ENCODE data around the gene ZDHHC20. TPM values are rescaled to one million over a fixed set of nuclear protein-coding genes. Genes with fewer than 3 reads are reported as not detected.

Gene ZDHHC20
- total RNA-seq, 1 donor from 2014 or later = 61.0 TPM

DNA sequence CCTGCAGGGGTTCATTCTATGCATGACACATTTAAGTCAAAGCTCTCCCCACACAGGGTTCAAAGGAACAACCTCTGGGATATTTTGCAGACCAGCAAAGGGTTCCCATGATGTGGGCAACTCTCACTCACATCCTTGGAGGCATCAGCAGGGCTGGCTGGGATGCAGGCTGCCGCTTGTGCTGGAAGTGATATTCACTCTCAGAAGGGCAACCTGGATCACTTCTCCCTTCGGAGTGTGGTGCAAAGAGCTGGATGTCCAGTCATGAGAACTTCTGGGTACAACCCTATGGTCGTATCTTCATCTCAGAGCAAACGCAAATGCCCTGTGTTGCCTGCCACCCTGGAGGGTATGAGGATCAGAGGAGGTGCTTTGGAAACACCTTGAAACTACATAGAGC lies 98.6 kb downstream of the ZDHHC20 start:
- no peak for ATAC-seq

GRCh38 chr13:21359855-21360254 lies 99.2 kb downstream of the ZDHHC20 start:
- ATAC-seq = no peak

GRCh38 chr13:21355304-21355703 lies 103.8 kb downstream of the ZDHHC20 start:
- no peak for ATAC-seq

DNA sequence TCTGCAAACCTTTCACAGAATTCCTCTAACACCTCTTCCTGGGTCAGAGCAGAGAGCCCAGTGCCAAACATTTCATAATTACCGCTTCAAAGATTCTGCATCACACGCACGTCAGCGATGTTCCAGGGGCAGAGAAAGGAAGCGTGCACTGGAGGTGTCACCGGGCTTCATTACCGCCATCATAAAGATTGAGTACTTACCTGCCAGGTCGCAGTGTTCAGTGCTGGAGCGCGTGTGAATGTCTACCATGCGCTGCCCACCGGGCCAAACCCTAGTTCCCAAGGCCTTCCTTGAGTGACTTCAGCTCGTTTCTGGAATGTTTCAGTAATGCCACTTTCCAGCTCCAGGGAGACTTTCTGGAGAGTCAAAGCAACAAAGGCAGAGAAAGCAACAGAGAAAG lies 104.4 kb downstream of the ZDHHC20 start:
- no peak for ATAC-seq

DNA sequence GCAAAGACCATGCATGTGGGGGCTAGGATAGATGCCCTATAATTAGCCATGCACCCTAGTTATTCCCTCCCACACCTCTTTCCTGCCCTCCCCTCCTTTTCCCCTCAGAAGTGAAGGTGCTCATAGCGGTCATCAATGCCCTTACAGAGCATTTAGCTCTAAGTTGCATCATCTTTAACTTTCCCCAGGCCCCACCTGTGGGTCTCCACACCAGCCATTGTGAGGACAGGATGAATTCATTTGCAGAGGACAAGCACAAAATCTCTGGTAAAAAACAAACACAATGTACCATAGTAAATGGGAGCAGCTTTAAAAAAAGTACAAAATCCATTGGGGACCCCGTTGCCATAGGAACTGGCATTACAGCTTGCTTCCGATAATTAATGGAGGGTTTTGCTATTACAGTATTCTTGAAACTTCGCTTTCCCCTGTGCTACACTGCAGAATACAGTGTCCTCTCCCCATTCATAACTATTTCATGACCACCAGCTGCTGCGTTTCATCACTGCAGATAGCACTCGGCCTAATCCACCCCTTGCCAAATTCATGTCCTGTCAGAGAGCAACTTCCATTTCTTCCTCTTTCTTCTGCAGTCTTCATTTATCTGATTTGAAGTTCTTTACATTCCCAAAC lies 110.5 kb downstream of the ZDHHC20 start:
- no peak for ATAC-seq

GRCh38 chr13:21347753-21348318 lies 111.3 kb downstream of the ZDHHC20 start:
- ATAC-seq = no peak

- ATAC-seq = no peak
These were observed 114.4 kb downstream of the ZDHHC20 start for GRCh38 chr13:21344662-21345176.

DNA sequence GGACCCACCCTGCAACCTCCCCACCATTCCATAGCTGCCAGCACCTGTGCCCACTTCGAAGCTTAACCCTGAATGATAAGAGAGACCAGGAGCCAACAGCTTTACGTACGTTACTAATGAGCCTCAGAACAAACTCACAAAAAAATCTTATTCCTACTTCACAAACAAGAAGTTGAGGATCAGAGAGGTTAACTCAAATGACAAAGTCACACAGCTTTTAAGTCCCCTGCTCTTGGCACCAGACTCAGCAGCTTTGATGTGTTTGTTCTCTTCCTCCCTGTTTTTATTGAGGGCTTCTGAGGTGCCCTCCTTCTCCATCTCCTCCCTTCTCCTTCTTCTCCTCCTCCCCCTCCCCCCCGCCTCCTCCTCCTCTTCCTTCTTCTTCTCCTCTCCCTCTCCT lies 115.4 kb downstream of the ZDHHC20 start:
- no peak for ATAC-seq

DNA sequence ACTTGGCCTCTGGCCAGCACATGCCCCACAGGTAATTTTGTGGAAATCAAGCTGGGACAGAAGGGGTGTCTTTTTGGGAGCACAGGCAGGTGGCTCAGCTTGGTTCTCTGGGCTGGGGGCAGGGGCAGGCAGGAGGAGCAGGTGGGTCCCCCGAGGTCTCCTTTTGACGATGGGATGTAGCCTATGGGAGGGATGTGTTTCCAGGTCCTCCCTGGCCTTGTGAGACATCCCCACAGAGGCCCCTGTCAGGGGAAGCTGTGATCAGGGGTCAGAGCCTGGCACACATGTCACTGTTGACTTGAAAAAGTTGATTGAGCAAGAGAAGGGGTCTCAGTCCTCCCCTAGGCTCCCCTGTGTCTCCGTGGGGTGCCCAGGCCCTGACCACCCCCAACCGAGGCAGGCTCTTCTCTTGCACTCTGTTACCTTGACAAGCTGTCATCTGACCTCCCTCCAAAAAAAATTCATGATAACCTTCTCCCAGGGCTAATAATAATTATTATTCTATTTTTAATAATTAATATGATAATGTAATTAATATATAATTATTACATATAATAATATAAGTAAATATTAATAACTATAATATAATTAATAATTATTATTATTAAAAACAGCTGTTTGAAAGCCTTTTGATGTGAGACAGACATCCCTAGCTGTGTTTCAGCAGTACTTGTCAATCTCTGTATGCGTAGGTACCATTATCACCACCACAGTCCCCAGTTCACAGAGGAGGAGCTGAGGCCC lies 116.2 kb downstream of the ZDHHC20 start:
- no peak for ATAC-seq

DNA sequence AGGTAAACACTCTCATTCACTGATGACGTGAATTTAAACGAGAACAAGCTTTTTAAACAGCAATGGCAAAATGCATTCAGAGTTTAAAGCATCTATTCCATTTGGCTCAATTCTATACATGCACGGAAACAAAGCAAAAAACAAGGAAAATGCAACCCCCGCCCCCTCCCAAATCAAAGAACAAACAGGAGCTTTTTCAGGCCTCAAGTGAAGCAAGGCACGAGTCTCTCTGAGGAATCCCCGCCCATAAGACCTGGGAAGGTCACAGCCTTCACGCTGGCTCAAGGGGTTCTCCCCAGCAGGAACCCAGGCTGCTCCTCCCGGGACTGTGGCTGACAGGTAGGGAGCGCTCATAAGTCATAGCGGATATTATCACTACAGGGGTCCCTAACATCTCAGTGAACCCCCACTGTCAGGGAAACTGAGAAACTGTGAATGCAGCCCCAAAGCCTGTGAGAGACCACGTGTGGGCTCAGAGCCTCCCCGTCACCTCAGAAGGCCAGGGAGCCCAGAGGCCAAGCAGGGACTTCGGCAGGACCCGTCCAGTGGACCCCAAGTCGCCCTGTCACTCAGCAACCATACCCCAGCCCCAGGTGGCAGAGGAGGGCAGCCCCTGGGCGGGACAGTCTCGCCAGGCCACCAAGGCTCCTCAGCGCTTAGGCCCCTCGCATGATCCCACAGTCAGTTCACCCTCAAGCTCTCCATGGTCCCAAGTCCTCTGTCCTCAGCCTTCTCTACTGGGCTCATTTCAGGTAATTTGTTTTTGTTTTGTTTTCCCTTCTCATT lies 117.3 kb downstream of the ZDHHC20 start:
- ATAC-seq = no peak

- ATAC-seq = peak; percentile 84
These were observed 120.3 kb downstream of the ZDHHC20 start for GRCh38 chr13:21338639-21339278.

DNA sequence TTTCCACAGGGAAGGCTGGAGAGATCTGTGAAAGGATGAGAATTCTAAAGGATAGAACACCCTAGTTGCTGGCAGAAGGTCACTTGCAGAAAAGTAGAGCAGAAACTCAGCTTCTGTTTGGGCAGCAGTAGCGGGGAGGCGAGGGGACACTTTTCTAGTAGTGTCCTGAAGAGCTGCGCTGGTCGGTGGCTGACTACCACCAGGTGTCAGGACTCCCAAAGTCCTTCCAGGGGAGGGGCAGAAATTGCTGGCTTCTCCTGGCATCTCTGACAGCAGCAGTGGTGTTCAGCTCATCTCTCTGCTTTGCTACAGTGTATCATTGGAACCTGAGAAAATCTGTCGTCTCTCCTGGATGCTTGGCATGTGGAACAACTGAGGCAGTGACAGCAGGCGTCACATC lies 120.9 kb downstream of the ZDHHC20 start:
- ATAC-seq = no peak

- no peak for ATAC-seq
These were observed 122.3 kb downstream of the ZDHHC20 start for GRCh38 chr13:21336609-21337349.

GRCh38 chr13:21333186-21333585 lies 125.9 kb downstream of the ZDHHC20 start:
- no peak for ATAC-seq

DNA sequence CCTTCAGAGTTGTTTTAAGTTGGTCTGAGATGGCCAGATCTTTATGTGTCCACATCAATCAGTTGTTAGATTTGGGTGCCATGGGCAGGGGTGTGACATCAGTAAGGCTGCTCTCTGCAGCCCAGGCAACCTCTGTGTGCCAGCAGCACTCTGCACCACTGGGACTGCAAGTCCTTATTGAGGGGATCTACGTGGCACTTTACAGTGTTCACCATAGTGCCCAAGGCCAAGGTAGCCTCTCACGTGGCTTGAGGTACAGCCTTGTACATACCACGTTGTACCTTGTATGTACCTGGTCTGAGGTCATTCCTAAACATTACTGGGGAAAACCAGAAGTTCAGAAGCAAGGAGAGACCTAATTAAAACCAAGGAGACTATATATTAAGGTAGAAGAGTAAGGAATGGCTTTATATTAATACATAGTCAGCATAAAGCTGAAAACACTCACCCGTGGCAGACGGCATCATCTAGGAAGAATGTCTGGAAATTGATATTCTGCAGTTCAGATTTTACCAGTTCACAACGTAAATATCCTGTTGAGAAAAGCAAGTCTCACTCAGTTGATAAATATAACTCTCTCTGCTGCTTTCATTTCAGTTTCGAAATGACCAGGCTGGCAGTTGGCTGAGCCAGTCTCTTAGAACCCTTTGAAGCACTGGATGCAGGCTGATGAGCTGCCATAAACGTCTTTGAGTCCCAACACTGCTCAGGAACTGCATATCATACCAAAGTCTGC lies 128.8 kb downstream of the ZDHHC20 start:
- no peak for ATAC-seq

DNA sequence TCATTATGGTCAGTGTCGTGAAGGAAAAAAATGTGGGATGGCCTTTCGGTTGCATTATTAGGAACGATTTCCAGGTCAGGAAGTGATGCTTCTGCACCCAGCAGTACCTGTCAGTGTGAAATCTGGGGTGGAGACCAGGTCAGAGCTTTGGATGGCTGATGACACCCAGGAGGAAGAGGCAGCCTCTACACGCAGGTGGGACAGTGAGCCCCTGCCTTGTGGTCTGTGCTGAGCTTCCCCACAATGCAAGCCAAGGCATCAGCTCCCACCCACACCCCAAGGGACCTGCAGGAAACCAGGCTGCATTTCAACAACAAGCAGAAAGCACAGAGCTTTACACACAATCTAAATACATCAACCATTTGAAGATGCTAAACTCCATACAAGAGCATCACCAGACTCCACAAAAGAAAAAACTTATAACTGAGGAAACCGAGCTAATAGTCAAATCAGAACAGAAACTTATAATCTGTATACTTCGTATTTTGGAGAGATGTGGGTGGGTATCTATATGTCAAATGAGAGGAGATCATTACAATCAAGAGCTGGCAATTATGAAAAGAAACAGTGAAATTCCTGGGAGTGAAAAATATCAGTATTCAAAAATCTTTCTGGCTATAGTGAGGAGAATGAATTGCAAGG lies 130.1 kb downstream of the ZDHHC20 start:
- ATAC-seq = no peak

DNA sequence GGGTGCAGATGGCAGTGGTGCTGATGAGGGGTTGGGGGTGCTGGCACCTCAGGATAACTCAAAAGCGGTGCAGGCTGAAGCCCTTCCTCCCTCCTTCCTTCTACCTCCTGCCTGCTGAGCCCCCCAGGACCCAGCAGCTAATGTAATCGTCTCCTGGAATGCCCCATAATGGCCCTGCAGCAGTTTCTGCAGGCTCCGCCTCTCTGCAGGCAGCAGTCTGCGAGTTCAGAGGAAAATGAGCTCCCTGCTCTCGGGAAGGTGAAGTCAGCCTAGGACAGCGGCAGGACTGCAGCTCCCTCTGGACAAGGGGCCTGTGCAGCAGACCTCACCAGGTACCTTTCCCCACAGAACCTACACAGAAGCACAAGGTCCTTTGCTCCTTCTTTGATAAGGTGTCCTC lies 130.9 kb downstream of the ZDHHC20 start:
- ATAC-seq = no peak

DNA sequence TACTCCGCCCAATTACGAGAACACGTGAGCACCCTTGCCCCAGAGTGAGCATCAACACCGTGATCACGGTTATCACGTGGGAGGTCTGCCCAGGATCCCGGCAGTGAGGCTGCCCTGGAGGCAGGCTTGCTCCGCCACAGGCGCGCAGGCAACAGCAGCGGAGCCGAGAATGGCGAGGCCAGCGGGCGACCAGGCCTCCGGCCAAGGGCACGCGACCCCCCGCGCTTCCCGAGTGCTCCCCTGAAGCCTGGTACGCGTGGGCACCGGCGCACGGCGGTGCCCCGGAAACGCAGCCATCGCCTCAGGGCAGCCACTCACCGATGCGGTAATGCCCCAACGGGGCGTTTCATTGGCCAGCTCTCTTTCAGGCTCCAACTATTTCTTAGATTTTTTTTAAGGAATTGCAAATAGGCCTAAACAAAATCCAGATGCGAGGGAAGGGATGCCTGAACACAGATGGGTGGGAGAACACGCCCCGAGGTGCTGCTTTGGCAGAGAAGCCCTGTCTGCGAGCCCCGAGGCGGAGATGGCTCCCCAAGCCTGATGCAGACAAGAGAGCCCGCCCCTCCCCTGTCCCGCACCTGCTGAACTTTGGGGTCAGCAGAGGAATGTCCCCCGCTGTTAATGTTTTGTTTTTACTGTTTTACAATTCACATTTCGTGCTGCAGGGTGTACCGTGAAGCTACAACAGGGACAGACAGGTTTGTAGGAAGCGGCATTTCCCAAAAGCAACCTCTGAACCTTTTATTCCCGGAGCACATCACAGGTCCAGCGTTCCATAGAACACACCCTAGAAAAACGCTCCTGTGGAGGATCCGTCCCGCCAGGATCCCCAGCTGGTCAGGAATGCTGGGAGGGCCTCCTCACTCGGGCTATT lies 132.7 kb downstream of the ZDHHC20 start:
- ATAC-seq = peak; percentile 63

DNA sequence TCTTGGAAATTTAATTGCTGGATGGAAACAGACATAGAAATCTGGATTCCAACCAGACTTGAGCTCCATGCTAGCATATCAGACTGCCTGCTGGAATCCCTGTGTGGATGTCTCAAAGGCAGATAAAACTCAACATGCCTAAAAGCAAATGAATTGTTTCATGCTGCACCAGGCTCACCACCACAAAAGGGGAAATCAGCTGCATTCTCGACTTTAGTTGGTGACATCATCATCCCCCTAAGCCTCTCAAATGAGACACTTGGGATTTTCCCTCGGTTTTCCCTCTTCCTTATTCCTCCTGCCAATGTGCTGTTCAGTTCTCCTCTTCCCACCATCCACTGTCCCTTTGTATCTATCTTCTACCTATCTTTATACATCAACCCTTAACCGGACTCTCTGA lies 134.3 kb downstream of the ZDHHC20 start:
- ATAC-seq = no peak

DNA sequence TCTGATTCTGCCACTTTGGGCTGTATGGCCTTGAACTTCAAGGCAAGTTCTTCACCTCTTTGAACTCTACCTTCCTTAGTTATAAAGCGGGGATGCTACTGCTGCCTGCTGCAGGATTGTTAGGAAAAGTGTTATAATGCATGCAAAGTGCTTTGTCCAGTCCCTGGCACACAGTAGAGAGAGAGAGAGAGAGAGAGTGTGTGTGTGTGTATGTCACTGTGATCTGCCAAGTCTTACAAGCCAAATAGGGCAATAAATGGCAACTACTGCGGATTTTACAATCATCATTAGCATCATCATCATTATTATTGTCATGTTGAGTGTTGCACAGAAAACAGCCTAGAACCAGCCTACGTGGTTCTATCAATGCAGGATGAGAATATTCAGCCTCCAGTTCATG lies 136.1 kb downstream of the ZDHHC20 start:
- no peak for ATAC-seq

Data from esophagus mucosa (tissue), 1 donor.